Lower lobe of right lung (tissue), 2 donors: Measurements from ENCODE around the gene STING1. TPM values are rescaled to one million over a fixed set of nuclear protein-coding genes. Genes with fewer than 3 reads are reported as not detected.

Experiments
- ATAC-seq, 2 donors: fragments of 200-7000 bp; cut with Tn5 transposase; one replicate each; pipeline ENCODE4 v1.9.1; 2020 to 2022; ENCODE audit warnings: mild to moderate bottlenecking in 2 of 2, moderate library complexity in 2 of 2
- DNase-seq: peaks from one replicate; pipeline ENCODE4 v3.0.0-alpha.2; 2020
- H3K27ac ChIP-seq: fragments of 200-600 bp; one replicate; pipeline ENCODE4 v1.8.0; 2022
- H3K27me3 ChIP-seq: fragments of 200-600 bp; one replicate; pipeline ENCODE4 v1.8.0; 2022; ENCODE audit warnings: low read depth
- H3K36me3 ChIP-seq: fragments of 200-600 bp; one replicate; pipeline ENCODE4 v1.8.0; 2022; ENCODE audit warnings: mild to moderate bottlenecking
- H3K4me1 ChIP-seq: fragments of 200-600 bp; one replicate; pipeline ENCODE4 v1.8.0; 2022
- H3K4me3 ChIP-seq: fragments of 200-600 bp; one replicate; pipeline ENCODE4 v1.8.0; 2022; ENCODE audit warnings: mild to moderate bottlenecking
- H3K9me3 ChIP-seq: fragments of 200-600 bp; one replicate; pipeline ENCODE4 v1.8.0; 2022
- CTCF ChIP-seq: fragments of 200-600 bp; IDR thresholded peaks from one replicate; pipeline ENCODE4 v1.8.0; 2022; ENCODE audit warnings: antibody characterized with exemption, mild to moderate bottlenecking
- intact Hi-C: fragments of 100-400 bp; cut with DNase I; formaldehyde crosslinking; loops from one replicate; pipeline ENCODE4 v1.11.0; 2022
- total RNA-seq: library from RNA; stranded (reverse); fragmentation: NEBNext Ultra II Directional; extraction: Animal tissue kit (Norgen Biotek cat#: 25700); gene quantifications from one replicate; pipeline ENCODE4 v1.2.1, GENCODE V29; 2021
- donor health status: DM: no; HTN: yes; CAD: no; lungs with severe emphysema.

Gene STING1
- total RNA-seq, 1 donor from 2014 or later = 120 TPM

GRCh38 chr5:139456776-139457175 lies 25.8 kb downstream of the STING1 start:
- no peak overlapping the region for H3K4me3 ChIP-seq
- intact Hi-C loops = no loop called here
- no peak overlapping the region for H3K27ac ChIP-seq
- H3K27me3 ChIP-seq = no peaks in the 10 kb centered on the region
- peaks cover 15% of the 10 kb centered on the region for H3K36me3 ChIP-seq
- no peak for TF ChIP-seq CTCF
- no peaks in the 10 kb centered on the region for H3K9me3 ChIP-seq
- DNase-seq (no peak), ATAC-seq (no peak)
- peaks cover 34% of the 10 kb centered on the region for H3K4me1 ChIP-seq

- intact Hi-C loops = no loop called here
Measured at GRCh38 chr5:139454568-139455290, 27.8 kb downstream of the STING1 start.

GRCh38 chr5:139453683-139454567 lies 28.6 kb downstream of the STING1 start:
- peaks cover 13% of the 10 kb centered on the region for H3K4me1 ChIP-seq
- intact Hi-C loops = no loop called here
- no peak overlapping the region for H3K27ac ChIP-seq
- peaks cover 15% of the 10 kb centered on the region for H3K36me3 ChIP-seq
- H3K9me3 ChIP-seq = no peaks in the 10 kb centered on the region
- TF ChIP-seq CTCF = no peak
- no peak overlapping the region for H3K4me3 ChIP-seq
- DNase-seq (no peak), ATAC-seq (peak in 1 of 2 donors; percentile 14)
- H3K27me3 ChIP-seq = no peaks in the 10 kb centered on the region

More at GRCh38 chr5:139454568-139455290, 27.8 kb downstream of the STING1 start:
- peaks cover 15% of the 10 kb centered on the region for H3K36me3 ChIP-seq
- no peaks in the 10 kb centered on the region for H3K9me3 ChIP-seq
- no peaks in the 10 kb centered on the region for H3K27me3 ChIP-seq
- TF ChIP-seq CTCF = no peak
- DNase-seq = no peak
- no peak for ATAC-seq
- H3K4me1 ChIP-seq = peaks cover 21% of the 10 kb centered on the region
- H3K4me3 ChIP-seq = no peak overlapping the region
- H3K27ac ChIP-seq = no peak overlapping the region

- H3K4me1 ChIP-seq = no peaks in the 10 kb centered on the region
- ATAC-seq (peak; percentile 31 to 32), DNase-seq (no peak)
- H3K4me3 ChIP-seq = no peak overlapping the region
- intact Hi-C loops = no loop called here
- TF ChIP-seq CTCF = no peak
- H3K27me3 ChIP-seq = no peaks in the 10 kb centered on the region
- no peak overlapping the region for H3K27ac ChIP-seq
- peaks cover 20% of the 10 kb centered on the region for H3K36me3 ChIP-seq
- H3K9me3 ChIP-seq = no peaks in the 10 kb centered on the region
Measured at GRCh38 chr5:139451878-139452660, 30.5 kb downstream of the STING1 start.

- Histone ChIP-seq H3K4me3 (no peak overlapping the region), H3K36me3 (peaks cover 20% of the 10 kb centered on the region), H3K4me1 (no peaks in the 10 kb centered on the region), H3K27ac (no peak overlapping the region), H3K9me3 (no peaks in the 10 kb centered on the region), H3K27me3 (no peaks in the 10 kb centered on the region)
- DNase-seq (no peak), ATAC-seq (peak in 1 of 2 donors; percentile 25)
- no peak for TF ChIP-seq CTCF
- intact Hi-C loops = no loop called here
Measured at GRCh38 chr5:139451176-139451575, 31.4 kb downstream of the STING1 start.
